Epithelial cell of prostate (primary cell): ENCODE data around the gene FHOD3.
A peak's percentile ranks its signal among the peaks of the same experiment; 100 is the strongest.

Experiments
- DNase-seq: peaks from one replicate; pipeline ENCODE4 v3.0.0-alpha.2; 2011; ENCODE audit warnings: low read depth, low spot score
- H3K27ac ChIP-seq: fragments of 450-650 bp; 2 replicates; pipeline ENCODE4 v1.5.1; 2017; ENCODE audit warnings: mild to moderate bottlenecking

The FHOD3 gene

DNA sequence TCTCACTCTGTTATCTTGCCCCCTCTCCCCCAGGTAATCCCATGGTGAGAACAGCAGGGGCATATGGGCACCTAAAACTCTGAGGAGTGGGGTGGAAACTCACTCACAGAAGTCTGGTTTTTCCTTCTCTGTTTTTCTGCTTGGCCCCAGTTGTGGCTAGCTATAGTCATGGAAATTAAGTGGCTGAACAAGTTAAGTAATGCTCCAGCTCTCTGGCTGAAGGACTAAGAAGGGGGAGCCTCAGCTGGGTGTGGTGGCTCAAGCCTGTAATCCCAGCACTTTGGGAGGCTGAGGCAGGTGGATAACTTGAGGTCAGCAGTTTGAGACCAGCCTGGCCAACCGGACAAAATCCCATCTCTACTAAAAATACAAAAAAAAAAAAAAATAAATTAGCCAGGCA, 270.3 kb downstream of the FHOD3 start:
- DNase-seq: no peak
- no peak overlapping the region for H3K27ac ChIP-seq

DNA sequence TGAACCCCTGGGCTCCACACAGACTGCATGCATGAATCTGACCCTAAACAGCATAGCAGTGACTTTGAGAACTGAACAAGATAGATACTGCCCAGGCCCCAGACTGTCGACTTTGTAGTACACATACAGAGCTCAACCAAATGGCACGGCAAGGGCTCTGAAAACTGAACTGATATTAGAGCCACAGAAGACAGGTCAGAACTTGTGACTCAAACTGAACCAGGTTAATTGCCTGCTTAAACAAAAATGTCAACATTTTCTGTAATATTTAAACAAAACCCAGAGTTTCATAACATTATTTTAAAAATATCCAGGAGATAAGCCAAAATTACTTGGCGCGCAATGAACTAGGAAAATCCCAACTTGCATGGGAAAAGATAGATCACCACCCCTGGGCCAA, 271.0 kb downstream of the FHOD3 start:
- H3K27ac ChIP-seq: no peak overlapping the region
- no peak for DNase-seq

DNA sequence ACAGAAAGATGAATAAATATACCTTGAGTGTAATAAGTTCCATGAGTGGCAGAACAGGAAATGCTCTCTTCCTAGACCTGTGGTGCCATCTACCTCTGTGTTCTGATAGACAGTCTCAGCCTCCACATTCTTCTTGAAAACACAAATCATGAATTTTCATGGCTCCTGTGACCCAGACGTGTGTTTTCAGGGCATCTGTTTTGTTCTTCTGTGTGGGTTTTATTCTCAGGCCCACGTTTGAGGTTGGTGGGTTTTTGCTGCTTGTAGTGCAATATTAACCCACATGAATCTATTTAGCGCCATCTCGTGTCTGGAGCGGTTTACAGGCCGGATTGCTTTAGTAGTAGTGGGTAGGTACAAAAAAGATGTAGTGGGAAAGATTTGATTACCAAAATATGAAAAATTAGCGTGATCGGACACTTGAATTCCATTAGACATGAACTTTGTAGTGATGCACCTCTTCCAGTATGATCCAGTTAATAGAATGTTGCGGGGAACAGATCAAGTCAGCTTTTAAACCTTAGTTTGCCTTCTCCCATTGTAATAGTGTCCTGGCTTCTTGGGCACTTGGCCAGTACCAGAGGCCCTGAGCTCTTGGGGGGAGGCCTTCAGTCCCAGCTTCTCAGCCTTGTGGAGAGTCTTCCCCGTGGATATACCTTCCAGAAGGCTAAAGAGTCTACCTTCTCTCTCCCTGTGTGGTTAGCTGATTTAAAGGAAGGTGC, 274.8 kb downstream of the FHOD3 start:
- no peak for DNase-seq
- no peak overlapping the region for H3K27ac ChIP-seq

DNA sequence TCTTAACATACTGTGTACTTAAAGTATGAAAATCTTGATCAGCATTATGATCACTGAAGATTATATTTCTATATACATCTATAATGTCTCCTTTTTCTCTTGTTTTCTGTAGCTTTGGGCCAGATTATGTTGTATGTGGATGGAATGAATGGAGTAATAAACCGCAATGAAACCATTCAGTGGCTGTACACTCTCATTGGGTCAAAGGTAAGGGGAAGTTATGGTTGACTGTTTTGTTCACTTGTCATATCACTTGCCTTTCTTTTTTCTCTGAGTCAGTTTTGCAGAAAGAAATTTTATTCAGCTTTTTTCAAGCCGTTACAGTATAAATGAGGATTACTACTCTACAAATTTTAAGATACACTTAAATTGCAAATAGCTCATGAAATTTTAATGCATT, 278.8 kb downstream of the FHOD3 start:
- H3K27ac ChIP-seq: no peak overlapping the region
- DNase-seq: no peak

DNA sequence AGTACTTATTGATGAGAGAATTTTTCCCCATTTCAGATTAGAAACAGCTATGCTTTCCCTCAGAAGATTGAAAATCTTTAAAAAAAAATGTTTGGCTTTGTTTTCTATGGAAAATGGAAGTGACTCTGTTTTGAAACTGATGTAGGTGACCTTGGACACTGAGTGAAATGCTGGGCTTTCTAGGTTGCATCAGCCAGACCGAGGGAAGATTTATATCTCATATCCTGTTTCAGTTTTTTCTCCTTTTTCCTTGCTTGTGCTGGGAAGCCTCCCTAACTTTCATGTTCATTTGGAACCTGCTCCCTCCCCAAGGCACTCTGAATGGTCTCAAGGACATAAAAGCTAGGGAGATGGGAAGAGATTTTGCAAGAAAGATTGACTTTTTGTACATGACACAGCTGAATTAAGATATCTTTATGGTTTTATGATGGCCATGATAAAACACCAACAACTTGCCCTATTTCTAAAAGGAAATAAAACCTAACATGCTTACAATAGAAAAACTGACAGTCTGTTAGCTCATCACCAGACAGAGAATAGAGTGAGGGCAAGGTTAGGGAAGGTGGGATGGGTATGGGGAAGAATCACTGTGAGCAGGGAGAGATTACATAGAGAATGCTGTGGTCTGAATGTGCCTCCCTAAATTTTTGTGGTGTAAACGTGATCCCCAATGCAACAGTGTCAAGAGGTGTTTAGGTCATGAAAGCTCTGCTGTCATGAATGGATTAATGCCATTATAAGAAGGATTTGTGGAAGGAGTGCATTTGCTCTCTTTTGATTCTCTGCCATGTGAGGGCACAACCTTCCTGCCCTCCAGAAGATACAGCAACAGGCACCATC, 281.6 kb downstream of the FHOD3 start:
- H3K27ac ChIP-seq: peak overlapping the region; percentile 91
- no peak for DNase-seq

DNA sequence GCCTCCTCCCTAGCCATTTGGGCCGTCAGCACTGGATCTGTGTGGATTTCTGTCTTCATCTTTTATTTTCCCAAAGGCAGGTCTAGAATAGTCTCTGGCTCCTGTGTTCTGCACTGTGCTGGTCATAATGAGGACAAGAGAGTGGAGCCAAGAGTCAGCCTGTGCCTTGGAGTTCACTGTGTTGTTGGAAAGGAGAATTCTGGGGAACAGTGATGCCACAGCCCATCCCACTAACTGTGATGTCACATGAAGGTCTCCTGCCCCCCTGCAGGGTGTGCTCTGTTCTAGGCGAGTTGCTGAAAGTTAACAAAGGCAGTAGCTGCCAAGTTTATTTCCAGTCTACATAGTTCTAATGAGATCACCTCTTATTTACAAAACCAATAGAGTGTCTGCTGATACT, 282.8 kb downstream of the FHOD3 start:
- peak overlapping the region; percentile 91 for H3K27ac ChIP-seq
- DNase-seq: no peak

DNA sequence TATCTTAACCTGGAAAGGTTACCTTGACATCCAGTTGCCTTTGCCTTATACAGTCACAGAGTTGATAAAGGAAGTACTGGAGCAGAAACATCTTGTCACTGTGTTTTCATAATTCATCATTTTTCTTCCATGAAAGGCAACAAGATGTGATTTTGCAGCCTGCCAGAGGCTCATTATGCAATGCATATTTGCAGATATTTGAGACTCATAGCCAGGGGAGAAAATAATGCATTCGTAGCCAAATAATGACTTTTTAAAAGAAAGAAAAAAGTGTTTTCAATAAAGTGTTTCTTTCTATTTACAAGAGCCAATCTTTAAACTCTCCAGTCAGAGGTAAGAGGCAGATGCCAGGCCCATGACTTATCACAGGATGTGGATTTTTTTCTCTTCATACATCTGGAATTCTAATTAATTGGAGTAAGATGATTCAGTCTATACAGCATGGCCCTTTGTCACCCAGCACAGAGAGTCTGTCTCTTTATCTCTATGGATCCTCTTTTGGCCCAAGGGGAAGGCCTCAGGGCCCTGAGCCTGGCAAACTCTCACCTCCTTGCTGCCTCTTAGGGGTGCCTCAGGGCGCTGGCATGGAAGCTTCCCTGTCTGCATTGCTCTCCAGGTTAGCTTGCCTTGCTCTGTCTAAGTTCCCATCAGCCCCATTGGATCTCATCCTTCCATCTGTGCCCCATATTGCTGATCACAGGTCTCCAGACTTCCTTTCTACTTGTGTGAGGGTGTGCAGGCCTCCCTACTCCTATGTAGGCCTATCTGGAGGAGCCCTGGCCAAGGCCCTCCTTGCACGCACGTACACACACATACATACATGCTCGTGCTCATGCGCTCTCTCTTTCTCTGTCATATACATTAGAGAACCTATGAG, 283.6 kb downstream of the FHOD3 start:
- no peak for DNase-seq
- H3K27ac ChIP-seq: peak overlapping the region; percentile 91

DNA sequence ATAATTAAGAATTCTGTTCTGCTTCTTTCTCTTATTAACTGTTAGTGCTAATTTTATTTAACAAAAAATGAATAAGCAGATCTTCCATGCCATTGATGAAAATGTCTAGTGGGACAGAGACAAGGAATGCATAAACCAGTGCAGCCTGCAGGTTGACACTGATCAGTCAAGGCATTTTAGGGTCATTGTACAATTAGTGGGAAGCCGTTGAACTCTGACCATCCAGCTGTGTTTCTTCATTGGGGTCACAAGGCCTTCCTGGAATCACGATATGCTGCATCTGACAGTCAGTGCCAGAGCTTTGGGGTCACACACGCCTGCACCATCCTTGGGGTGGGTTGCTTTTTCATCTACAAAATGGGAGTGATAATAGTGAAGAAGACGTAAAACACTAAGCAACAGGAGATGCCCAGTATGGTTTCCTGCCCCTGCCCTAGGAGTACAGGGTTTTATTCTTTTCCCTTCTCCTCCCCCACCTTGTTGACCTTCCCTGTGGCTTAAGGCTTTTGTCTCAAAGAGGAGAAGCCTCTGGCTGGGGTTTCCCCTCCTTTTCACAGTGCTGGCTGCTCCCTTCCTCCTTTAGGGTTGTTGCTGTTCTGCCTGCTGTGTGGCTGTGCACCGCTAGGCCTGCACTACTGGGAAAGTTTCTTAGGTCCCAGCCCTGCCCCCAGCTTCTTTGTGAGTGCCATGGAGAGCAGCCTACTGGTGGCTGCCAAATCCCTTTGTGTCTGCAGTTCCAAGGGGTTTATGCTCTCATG, 285.7 kb downstream of the FHOD3 start:
- no peak for DNase-seq
- no peak overlapping the region for H3K27ac ChIP-seq

DNA sequence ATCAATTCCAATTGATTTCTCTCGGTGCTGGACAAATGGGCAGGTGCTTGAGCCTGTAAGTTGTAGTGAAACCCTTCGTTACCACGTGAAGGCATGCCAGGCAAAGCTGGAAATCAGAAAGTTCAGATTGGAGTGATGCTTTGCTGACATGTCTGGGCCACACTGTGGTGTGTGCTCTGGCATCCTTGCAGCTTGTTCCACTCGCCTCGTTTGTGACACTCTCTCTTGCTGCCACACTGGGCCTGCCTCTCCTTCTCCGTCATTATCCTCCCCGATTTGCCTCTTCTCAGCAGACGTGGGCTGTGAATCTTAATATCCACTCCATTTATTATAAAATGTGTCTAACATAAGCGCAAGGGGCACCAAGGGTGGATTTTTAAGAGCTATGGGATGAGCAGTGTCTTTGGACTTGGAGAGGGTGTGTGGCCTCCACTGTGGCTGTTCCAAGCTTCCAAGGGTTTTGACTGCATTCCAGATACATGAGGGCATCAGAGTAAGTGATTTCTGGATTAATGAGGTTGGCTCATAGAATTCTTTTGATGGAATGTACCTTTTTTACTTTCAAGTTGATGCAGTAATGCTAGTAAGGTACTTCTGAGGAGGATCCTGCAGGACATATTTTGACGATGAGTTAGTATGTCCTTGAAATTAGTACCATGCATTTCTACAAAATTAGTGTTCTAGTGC, 292.5 kb downstream of the FHOD3 start:
- H3K27ac ChIP-seq: peak overlapping the region; percentile 93
- DNase-seq: no peak

DNA sequence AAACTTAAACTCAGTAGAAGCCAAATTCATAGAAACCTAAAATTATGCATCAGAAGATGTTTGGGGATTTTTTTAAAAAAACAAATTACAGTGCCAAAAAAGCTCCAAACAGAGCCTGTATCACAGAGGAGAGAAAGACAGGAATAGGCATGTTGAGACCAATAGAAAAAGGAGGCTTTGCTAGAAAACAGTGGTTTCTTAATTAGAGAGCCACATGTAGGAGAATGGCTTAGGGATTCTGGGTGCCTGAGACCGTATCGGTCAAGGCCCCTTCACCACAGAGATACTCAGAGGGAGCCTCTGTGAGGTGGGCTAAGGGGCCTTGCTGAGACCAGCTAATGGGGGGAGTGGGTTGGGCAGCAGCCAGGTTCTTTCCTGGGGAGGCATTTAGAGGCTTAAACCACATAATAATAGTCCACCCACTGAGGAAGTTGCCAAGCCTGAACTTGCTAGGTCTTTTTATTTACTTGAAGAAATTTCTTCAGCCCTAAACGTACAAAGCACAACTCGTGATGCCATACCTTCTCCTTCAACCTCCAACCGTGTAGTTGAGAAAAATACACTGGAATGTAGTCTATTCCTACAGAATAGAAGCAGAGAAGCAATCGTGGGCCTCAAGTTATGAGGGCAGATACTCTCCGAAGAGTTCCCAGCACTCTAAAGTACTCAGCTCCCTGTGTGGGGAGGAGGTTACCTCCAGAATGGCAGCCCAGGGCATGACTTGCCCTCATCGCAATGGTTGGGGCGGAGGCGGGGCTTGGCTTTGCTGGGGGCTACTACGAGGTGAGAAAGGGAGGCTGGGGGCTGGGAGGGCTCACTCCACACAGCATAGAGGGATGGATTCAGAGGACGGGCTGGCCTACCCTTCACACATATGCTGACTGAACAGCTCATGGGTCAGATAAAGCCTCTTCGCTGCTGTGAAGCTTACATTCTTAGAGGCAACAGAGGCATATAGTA, 293.4 kb downstream of the FHOD3 start:
- H3K27ac ChIP-seq: peak overlapping the region; percentile 93
- DNase-seq: no peak

DNA sequence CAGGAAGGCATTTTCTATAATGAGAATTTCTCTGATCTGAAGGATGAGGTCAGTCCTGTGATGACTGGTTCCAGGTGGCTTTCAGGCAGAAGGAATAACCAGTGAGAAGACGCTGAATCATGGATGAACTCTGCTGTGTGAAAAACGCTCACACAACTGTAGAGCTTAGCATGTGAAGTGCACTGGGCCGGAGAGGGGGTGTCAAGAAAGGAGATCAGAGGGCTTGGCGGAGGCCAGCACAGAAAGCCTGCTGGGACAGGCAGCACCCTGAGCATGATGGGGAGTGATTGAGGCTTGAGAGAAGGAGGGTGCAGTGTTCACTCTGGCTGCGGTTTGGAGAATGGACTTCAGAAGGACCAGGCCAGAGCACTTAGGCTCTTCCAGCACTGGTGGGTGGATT, 294.8 kb downstream of the FHOD3 start:
- DNase-seq: no peak
- H3K27ac ChIP-seq: peak overlapping the region; percentile 93

DNA sequence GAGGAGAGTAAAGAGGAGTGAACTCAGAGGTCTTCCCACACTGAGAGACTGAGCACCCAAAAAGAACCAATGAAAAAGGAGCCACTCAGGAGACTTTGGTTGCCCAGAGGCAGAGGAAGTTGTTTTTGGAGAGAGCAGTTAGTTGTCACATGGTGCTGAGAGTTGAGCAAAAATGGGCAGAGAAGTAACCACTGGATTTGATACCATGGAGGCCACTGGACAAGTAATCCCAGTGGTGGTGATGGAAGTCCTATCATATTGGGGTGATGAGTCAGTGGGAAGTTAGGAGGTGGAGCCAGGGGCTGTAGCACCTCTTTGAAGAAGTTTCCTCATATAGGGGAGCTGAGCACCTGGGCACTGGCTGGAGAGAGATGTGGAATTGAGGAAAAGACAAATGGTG, 295.5 kb downstream of the FHOD3 start:
- H3K27ac ChIP-seq: peak overlapping the region; percentile 93
- DNase-seq: no peak

DNA sequence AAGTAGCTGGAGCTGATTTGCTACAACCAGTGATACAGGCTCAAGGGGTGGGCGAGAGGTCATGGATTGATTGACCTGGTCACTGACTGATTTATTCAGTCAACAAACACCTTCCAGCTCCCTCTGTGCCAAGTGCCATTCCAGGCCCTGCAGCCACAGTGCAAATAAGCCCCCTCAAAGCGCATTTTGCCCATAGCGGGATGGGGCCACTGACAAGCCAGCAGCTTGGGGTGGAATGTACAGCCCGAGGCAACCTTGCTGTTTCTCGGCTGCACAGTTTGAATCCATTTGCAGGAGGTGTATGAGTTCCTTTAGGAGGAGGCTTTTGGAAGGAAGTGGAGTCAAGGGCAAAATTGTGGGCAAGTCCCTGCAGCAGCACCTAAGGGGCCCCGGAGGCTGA, 296.1 kb downstream of the FHOD3 start:
- no peak for DNase-seq
- no peak overlapping the region for H3K27ac ChIP-seq

DNA sequence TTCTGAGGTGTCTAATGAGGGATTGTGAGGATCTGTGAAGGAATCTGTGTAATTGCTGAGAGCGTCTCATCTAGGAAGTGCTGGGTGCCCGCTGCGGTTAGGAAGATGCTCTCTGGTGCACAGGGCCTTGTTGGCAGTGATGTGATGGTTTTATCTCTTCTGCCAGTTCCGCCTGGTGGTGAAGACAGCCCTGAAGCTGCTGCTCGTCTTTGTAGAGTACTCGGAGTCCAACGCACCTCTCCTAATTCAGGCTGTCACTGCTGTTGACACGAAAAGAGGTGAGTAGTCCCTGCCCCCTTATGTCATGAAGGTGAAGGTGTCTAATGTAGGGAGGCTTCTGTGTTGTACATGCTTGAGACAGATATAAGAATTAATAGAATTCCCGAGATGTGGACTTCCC, 297.1 kb downstream of the FHOD3 start:
- no peak for DNase-seq
- no peak overlapping the region for H3K27ac ChIP-seq

DNA sequence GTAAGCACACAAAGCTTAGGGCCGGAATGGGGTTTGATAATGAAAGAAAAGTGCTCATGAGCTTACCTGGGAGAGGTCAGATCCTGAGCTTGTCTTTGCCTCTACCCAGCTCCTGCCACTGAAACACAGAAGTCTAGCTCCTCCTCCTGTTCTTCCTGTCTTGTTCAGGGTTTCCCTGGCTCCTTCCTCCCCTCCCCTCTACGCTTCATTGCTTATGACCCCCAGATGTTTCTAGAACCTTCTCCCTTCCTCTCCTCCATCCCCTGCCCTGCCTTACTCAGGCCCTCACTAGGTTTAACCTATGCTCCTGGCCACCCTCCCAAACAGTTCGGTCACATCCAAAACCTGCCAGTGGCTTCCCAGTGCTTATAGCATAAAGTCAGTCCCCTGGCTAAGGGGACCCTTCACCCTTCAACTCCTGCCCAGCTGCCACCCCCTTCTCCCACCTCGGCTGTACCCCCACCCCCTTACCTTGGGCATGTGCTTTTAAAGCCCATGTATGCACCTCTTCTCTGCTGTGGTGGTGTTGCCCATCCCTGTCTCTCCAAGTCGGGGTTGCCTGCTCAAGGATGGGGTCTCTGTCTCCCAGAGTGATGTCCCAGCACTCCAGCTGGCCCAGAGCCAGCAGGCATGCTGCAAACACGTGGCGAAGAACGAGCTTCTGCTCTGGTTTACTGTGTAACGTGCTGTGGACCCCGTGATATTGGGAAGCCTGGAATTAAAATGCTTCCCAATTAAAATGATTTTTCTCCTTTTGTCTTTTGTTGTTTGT, 297.7 kb downstream of the FHOD3 start:
- H3K27ac ChIP-seq: no peak overlapping the region
- no peak for DNase-seq

DNA sequence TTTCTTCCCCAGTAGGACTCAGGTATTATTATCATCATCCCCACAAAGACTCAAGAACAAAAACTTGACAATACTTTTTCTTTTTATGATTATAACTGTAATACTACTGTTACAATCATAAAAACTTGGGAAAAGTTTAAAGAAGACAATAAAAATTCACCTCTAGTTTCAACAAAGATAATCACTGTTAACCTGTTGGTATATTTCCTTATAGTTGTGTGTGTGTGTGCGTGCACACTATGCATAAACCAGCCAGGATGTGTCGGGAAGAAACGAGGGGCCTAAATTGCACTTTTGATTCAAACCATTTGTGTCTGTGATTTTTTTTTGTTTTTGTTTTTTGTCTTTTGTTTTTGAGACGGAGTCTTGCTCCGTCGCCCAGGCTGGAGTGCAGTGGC, 298.3 kb downstream of the FHOD3 start:
- H3K27ac ChIP-seq: no peak overlapping the region
- DNase-seq: no peak

DNA sequence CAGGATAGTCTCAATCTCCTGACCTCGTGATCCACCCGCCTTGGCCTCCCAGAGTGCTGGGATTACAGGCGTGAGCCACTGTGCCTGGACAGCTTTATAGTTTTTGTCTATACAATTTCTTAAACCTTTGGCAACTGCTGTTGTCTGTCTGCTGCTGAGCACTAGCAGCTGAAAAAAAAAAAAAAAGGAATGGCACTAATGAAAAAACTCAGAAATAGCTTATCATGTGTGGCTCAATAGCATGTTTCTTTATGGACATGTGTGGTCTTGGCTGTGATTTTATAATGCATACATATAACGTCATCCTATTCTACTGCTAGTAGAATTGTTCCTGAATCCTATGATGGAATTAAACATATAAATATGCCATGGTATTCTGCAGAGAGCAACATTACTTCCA, 300.1 kb downstream of the FHOD3 start:
- no peak for DNase-seq
- H3K27ac ChIP-seq: no peak overlapping the region

DNA sequence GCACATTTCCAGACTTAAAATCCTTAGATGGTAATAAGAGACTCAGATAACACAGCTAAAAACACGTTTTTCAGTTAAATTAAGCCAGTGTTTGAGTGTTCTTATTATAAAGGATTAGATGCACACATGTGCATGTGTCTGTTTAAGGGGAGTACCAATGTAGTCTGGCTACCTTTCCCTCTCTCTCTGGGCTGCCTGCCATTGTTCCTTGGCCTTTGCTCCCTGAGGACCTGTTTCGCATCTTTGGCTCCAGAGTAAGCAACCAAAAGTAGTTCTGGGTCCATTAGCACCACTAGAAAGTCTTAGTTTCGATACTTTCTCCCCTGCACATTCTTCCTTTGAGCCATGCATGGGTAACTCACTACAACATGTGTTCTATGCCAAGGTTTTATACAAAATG, 303.0 kb downstream of the FHOD3 start:
- DNase-seq: no peak
- H3K27ac ChIP-seq: no peak overlapping the region
